HG02885 (cell line): ENCODE measurements around the gene CPA5.
A peak's percentile ranks its signal among the peaks of the same experiment; 100 is the strongest.

Source experiments
- ATAC-seq: cut with Tn5 transposase; IDR thresholded peaks from one replicate; pipeline ENCODE4 v1.9.1; 2021; ENCODE audit warnings: mild to moderate bottlenecking; ENCODE audit not compliant: unreplicated experiment, poor library complexity

CPA5 gene

DNA sequence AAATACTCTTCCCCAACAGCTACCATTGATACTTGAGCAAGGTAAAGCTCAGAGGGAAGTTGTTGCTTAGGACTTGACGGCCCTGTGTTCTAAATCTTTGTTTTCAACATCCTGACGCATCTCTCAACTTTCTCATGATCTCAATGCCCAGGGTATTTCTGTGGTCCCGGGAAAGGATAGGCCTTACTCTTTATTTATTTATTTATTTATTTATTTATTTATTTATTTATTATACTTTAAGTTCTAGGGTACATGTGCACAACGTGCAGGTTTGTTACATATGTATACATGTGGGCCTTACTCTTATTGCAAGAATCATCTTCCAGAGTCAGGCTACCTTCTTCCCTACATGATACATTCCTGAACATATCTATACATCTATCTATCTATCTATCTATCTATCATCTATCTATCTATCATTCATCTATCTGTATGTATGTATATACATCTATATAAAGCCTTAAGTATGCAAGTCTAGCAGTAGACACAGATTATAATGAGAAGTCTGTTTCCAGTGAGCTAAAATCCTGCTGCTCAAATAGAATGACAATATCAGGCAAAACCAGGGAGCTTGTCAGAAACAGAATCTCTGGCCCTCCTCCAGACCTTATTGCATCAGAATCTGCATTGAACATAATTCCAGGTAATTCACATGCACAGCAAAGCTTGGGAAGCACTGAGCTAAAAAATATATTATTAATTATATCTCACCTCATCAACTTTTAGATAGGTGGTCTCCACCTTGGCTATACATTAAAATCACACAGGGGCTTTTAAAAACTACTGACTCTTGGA is 12.2 kb upstream of the CPA5 start:
- ATAC-seq, result no peak

DNA sequence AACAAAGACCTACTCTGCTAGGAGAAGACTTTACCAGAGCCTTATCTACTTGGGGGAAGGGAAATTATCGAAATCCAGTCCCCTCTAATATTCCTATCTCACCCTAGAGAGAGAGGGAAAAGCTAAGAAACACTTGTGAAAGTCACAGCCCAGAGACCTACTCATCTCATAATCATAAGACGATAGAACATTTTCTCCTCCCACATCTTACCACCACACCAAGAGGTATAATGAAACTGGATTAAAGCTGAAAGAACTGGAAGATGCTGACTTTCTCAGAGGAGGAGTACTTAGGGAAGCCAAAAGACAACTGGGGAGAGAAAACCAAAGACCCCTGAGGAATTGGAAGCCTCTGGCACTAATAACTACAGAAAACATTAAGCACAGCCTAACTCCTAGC is 10.8 kb upstream of the CPA5 start:
- no peak for ATAC-seq

DNA sequence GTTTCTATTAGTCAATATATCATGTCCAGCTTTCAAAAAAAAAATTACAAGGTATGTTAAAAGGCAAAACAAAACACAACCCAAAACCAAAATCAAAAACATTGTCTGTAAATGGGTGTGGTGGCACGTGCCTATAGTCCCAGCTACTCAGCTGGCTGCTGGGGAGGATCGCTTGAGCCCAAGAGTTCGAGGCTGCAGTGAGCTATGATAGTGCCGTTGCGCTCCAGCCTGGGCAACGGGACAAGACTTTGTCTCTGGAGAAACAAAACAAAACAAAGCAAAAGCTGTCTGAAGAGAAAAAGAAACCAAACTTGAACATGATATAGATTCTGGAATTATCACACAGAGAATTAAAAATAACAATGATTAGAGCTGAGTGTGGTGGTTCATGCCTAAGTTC is 10.3 kb upstream of the CPA5 start:
- ATAC-seq, result no peak

DNA sequence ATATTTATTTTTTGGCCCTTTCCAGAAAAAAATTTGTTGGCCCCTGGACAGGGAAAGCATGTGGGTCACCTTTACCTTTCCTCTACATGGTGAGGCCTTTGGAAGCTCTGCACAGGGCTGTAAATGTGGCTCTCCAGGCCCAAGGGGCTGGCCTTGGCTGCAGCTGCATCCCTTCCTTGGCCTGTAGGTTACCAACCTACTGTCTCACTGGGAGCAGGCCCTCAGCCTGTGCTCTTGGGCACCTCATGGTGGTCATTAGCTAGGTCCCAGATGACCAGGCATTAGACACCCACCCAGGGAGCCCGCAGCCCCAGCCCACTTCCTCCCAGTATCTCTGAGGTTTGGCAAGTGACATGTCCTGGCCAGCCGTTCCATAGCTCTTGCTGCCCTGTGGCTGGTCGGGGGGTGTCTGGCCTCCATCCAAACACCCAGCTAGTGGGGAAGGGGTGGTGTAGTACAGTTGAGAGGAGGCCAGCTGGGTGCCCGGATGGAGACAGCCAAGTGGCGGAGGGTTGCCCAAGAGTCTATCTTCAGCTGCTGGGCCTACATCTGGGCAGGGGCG is 7.1 kb upstream of the CPA5 start:
- no peak for ATAC-seq

- no peak for ATAC-seq
These were observed 6.4 kb upstream of the CPA5 start for GRCh38 chr7:130338233-130338632.

DNA sequence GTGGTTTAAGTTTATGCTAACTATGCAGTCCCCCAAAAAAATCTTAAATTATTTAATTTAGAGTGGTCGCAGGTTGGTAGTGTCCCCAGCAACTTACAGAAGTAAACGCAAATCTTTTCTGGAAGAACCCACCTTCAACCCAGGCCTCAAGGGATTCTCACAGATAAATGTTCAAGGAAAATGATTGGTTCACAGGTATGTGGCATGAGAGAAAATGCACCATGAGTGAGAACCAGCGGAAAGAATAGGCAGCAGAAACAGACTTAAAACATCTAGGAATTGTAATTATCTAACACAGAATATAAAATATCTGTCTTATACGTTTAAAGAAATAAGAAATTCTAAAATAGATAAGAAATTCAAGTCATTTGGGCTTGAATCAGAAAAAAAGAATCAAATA is 2.7 kb upstream of the CPA5 start:
- ATAC-seq, result no peak

DNA sequence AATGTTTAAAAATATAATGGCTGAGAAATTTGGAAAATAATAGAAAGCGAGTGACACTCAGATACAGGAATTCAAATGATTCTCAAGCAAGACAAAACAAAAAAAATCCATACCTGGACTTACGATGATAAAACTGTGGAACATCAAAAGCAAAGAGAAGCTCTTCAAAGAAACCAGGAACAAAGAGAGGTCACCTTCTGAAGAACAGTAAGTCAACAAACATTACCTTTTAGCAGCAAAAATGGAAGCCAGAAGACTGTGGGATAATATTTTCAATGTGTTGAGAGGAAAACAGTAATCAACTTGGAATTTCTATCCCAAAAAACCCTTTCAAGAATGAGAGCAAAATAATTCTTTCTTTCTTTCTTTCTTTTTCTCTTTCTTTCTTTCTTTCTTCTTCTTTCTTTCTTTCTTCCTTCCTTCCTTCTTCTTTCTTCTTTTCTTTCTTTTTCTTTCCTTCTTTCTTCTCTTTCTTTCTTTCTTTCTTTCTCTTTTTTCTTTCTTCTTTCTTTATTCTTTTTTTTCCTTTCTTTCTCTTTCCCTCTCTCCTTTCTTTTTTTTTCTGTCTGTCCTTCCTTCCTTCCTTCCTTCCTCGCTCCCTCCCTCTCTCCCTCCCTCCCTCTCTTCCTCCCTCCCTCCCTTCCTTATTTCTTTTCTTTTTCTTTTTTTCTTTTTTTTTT is 1.8 kb upstream of the CPA5 start:
- no peak for ATAC-seq

DNA sequence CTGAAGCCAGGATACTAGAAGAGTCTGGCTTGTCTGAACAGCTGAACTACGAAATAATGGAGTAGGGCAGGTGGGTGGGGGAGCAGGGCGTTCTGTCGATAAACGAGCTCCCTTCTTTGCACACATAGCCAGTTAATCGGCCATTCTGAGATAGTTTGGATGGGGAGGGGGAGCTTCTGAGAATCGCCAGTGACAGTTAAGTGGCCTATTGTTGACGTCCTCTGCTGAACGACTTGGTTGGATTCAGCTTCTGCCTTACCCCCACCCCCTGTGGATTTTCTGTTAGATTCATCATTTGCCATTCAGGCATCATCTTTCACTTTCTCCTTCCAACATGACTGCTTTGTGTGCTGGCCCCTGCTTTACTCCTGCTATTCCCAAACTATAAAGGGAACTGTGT is 520 bp downstream of the CPA5 start:
- ATAC-seq, result no peak

- no peak for ATAC-seq
These were observed 1.1 kb downstream of the CPA5 start for GRCh38 chr7:130345725-130346124.

- no peak for ATAC-seq
These were observed 1.7 kb downstream of the CPA5 start for GRCh38 chr7:130346177-130346905.

GRCh38 chr7:130346941-130347340 is 2.3 kb downstream of the CPA5 start:
- no peak for ATAC-seq

DNA sequence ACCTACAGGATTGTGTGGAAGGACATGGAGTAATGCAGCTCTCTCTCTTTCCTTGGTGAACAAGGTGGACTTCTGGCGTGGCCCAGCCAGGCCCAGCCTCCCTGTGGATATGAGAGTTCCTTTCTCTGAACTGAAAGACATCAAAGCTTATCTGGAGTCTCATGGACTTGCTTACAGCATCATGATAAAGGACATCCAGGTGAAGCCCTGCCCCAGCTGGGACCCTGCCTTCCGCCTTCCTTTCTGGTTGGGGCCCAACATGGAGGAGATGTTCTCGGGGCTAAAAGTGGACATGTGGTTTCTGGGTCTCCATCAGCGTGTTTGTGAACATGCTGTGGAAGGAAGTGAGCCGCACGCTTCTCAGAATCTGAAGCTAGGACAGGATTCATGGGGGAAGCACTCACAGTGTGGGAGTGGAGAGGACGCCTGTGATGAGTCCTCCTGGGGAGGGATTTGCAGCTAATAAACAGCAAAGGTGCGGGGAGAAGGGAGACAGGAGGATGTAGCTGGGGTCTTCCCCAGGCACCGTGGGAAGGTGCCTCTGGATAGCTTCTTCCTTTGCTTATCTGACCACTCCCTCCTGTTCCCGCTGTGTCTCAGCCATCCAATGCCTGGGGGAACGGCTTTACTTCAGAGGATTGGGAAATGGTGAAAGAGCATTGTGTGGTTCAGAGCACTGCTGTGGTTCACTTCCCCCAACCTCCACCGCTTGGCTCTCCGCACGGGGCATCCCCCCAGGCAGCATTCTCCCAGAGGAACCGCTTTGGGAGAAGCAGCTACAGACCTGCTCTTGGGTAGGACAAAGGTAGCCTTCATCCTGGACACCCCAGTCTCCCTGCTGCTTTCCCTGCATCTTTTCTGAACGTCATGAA is 5.5 kb downstream of the CPA5 start:
- ATAC-seq, result no peak

DNA sequence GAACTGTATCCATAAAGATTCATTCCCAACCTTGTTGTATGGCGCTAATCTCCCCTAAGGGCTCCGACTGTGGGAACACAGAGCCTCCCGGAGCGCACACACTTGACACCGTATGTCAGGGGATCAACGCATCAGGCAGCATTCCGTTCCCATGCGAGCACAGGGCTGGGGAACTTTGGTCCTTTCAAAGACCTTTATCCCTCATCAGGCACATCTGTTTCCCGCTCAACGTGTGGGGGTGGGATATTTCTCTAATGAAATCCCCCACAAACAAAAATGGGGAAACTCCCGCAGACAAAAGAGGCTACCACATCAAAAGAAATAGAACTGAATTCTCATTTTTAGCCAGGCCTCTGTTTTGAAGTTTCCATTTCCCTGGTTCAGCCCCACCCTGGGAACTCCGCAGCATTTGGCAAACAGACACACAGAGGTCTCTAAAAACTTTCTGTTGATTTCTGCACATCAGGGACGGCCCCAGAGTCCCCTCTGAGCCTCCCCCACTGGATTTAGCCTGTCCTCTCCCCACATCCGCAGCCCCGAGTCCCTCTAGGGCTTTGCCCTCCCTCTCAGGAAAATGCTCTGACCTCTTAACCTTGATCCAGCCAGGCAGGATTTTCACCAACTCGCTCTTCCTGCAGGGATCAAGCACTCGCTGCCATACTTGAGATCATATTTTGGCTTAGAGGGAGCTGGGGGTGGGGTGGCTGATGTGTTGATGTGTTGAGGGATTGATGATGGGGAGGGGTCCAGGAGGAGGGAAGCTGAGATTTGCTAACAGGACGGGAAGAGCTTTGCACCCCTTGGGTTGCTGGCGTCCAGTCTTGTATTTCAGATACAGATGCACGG is 6.6 kb downstream of the CPA5 start:
- ATAC-seq, result peak; percentile 59

- ATAC-seq, result no peak
These were observed 7.1 kb downstream of the CPA5 start for GRCh38 chr7:130351791-130352090.

DNA sequence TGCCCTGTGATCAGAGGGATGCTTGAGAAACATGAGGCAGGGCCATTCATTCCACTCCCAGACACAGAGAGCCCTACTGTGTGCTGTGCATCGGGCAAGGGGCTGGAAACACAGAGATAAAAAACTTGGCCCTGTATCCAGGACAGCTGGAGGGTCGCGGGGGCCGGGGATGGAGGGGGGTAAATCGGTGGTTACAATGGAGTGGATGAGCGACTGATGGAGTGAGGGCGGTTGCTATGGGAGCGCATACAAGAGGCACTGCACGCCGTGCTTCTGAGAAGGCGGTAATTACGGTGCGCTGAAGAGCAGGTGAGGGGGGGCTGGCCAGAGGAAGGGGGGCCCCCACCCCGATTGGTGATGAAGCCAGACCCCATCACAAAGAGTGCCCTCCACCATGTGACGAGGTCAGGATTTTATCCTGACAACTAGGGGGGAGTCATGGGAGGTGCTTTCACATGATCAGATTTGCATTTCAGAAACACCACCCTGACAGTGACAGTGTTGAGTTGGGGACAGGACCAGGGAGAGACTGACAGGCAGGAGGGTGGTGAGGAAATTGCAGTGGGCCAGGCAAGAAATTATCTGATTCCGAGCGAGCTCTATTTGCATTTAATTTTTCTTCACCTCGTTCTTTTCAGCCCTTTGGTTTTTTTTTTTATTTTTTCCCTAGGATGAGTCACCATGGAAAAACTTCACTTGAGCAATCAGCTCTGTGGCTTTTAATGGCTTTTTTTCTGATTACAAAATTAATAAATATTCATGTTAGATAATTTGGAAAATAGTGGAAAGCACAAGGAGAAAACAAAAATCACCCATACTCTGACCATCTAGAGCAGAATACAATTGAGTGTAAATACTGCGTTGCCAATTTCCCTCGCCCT is 7.8 kb downstream of the CPA5 start:
- no peak for ATAC-seq

GRCh38 chr7:130353196-130353595 is 8.6 kb downstream of the CPA5 start:
- ATAC-seq, result no peak

DNA sequence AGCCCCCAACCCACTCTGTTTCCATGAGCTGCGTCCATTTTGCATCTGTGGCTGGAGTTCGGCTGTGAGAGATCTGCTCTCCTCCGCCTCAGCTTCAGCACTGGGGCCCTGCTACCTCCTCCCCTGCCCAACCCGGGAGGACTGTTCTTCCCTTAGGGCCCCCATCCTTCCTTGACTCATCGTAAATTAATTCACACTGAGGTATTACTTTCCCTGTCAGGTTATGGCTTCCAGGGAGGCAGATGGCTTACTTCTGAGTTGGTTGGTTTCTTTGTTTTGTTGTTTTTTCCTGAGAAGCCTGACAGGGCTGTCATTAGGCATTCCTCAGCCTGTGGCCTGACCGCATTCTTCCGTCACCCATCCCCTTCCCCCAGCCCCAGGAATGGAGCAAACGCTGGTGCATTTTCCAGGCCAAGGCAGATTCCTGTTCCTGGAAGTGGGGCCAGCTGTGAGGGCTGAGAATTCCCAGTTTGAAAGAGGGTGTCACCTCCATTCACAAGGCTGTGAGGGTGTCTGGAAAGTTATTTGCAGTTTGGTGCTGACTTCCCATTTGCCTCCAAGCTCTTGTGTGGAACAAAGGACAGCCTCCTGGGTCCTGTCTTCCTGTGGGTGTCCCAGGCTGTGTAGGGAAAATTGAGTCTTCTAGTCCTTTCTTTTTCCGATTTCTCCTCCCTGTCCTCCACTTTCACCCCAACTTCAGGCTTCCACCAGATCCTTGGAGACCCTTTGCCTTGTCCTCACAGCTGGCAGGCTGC is 11.7 kb downstream of the CPA5 start:
- ATAC-seq, result no peak
